WERI-Rb-1 (cell line): ENCODE results near the gene FOSL2.

Experiments used
- DNase-seq: peaks from one replicate; pipeline ENCODE4 v3.0.0-alpha.2; 2020
- H3K27ac ChIP-seq: fragments of 250-450 bp; sonication (Bioruptor Pico); 2 replicates; pipeline ENCODE4 v1.5.1; 2020; ENCODE audit warnings: mild to moderate bottlenecking, moderate library complexity
- H3K27me3 ChIP-seq: fragments of 250-450 bp; sonication (Bioruptor Pico); 2 replicates; pipeline ENCODE4 v1.5.1; 2021; ENCODE audit warnings: mild to moderate bottlenecking, low read depth, moderate library complexity; ENCODE audit not compliant: insufficient read depth, severe bottlenecking
- H3K36me3 ChIP-seq: fragments of 250-450 bp; sonication (Bioruptor Pico); 2 replicates; pipeline ENCODE4 v1.5.1; 2020; ENCODE audit warnings: mild to moderate bottlenecking, moderate library complexity
- H3K4me3 ChIP-seq: 2 replicates; pipeline ENCODE4 v1.5.1; 2011; ENCODE audit warnings: low read depth, mild to moderate bottlenecking, control low read depth, low read length
- H3K9me3 ChIP-seq: fragments of 250-450 bp; sonication (Bioruptor Pico); 2 replicates; pipeline ENCODE4 v1.5.1; 2021; ENCODE audit warnings: mild to moderate bottlenecking, moderate library complexity; ENCODE audit not compliant: severe bottlenecking
- TF ChIP-seq, protein P1 (sequence below): IDR thresholded peaks from 2 replicates; pipeline ENCODE4 v1.5.1; 2011; ENCODE audit warnings: low read depth, mild to moderate bottlenecking, control low read depth, inconsistent platforms, low read length

The FOSL2 gene

GRCh38 chr2:28403370-28403956, 10.8 kb downstream of the FOSL2 start:
- Histone ChIP-seq H3K36me3 (peaks cover 3% of the 10 kb centered on the region; the same call in 1 of the 2 replicates), H3K27ac (no peak overlapping the region), H3K9me3 (no peaks in the 10 kb centered on the region), H3K27me3 (no peaks in the 10 kb centered on the region), H3K4me3 (no peak overlapping the region)
- DNase-seq, result no peak
- TF ChIP-seq, protein P1, sequence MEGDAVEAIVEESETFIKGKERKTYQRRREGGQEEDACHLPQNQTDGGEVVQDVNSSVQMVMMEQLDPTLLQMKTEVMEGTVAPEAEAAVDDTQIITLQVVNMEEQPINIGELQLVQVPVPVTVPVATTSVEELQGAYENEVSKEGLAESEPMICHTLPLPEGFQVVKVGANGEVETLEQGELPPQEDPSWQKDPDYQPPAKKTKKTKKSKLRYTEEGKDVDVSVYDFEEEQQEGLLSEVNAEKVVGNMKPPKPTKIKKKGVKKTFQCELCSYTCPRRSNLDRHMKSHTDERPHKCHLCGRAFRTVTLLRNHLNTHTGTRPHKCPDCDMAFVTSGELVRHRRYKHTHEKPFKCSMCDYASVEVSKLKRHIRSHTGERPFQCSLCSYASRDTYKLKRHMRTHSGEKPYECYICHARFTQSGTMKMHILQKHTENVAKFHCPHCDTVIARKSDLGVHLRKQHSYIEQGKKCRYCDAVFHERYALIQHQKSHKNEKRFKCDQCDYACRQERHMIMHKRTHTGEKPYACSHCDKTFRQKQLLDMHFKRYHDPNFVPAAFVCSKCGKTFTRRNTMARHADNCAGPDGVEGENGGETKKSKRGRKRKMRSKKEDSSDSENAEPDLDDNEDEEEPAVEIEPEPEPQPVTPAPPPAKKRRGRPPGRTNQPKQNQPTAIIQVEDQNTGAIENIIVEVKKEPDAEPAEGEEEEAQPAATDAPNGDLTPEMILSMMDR, result no peak

GRCh38 chr2:28404086-28404485, 11.4 kb downstream of the FOSL2 start:
- DNase-seq, result no peak
- H3K27me3 ChIP-seq, result no peaks in the 10 kb centered on the region
- no peaks in the 10 kb centered on the region for H3K9me3 ChIP-seq
- TF ChIP-seq, protein P1, result no peak
- no peak overlapping the region for H3K27ac ChIP-seq
- H3K36me3 ChIP-seq, result peaks cover 3% of the 10 kb centered on the region; the same call in 1 of the 2 replicates
- H3K4me3 ChIP-seq, result no peak overlapping the region

DNA sequence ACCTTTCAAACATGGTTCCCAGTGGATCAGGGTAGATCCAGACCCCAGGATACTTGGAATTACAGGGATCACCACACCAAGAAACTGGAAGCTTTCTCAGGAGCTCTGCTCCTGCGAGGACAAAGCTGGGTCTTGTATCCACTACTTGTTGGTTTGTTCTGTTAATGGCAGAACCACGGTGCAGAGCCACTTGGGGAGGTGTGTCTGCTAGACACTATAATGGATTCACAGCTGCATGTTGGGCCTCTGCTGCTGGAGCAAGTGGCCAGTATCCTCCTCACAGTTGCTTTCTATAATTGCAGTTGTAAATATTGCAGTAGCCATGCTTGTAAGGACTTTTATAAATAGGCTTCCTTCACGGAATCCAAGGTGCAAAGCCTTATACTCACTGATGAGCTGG, 12.9 kb downstream of the FOSL2 start:
- Histone ChIP-seq H3K9me3 (no peaks in the 10 kb centered on the region), H3K27me3 (no peaks in the 10 kb centered on the region), H3K36me3 (peaks cover 4% of the 10 kb centered on the region; the same call in 1 of the 2 replicates), H3K4me3 (no peak overlapping the region), H3K27ac (no peak overlapping the region)
- TF ChIP-seq, protein P1, result no peak
- DNase-seq, result no peak

DNA sequence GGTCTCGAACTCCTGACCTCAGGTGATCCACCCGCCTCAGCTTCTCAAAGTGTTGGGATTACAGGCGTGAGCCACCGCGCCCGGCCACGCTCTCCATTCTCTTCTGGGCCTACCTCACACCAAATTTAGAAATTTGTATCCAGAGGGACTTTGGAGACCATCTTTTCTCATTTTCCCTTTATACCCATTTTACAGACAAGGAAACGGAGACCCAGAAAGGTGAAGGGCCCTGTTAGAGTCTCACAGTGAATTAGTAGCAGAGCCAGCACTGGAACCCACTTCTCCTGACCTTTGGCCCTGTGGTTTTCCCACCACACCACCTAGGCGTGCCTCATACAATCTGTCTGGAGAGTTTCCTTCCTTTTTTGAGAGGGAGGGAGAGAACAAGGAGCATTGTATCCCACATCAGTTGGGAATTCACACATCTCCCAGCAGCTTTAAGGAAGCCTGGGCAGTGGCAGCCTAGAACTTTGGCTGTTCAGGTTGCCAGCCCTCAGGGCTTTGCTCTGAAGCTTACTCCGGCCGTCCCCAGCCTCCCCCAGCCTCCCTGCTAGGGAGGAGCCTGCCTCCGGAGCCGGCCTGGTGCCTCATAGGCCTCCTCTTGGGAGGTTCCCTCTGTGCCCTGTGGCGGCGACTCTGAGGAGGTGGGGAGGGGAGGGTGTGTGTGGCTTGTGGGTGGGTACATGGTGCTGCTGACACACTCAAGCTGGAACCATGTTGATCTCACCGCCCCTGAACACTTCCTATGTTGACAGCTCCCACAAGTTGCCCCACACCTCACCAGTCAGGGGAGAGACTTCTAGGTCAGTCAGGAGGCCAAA, 13.8 kb downstream of the FOSL2 start:
- Histone ChIP-seq H3K4me3 (no peak overlapping the region), H3K9me3 (no peaks in the 10 kb centered on the region), H3K27ac (no peak overlapping the region), H3K36me3 (peaks cover 5% of the 10 kb centered on the region; the same call in 1 of the 2 replicates), H3K27me3 (no peaks in the 10 kb centered on the region)
- no peak for DNase-seq
- TF ChIP-seq, protein P1, result no peak

- TF ChIP-seq, protein P1, result no peak
- Histone ChIP-seq H3K36me3 (peaks cover 9% of the 10 kb centered on the region), H3K27me3 (no peaks in the 10 kb centered on the region), H3K4me3 (no peak overlapping the region), H3K9me3 (no peaks in the 10 kb centered on the region), H3K27ac (no peak overlapping the region)
- DNase-seq, result no peak
Observed at GRCh38 chr2:28407131-28407975, 14.7 kb downstream of the FOSL2 start.
